ENCODE measurements around the gene ANAPC4. TPM values are rescaled to one million over a fixed set of nuclear protein-coding genes. Genes with fewer than 3 reads are reported as not detected.

ANAPC4 gene
- total and polyA plus RNA-seq, 2 of the 13 experiments (the other 11 are each of a cell fraction or from before 2014, with no cell fraction given): 14.5 to 30.2 TPM

GRCh38 chr4:25466966-25467697 lies 90.1 kb downstream of the ANAPC4 start (continued):
- TF ChIP-seq, protein P1, sequence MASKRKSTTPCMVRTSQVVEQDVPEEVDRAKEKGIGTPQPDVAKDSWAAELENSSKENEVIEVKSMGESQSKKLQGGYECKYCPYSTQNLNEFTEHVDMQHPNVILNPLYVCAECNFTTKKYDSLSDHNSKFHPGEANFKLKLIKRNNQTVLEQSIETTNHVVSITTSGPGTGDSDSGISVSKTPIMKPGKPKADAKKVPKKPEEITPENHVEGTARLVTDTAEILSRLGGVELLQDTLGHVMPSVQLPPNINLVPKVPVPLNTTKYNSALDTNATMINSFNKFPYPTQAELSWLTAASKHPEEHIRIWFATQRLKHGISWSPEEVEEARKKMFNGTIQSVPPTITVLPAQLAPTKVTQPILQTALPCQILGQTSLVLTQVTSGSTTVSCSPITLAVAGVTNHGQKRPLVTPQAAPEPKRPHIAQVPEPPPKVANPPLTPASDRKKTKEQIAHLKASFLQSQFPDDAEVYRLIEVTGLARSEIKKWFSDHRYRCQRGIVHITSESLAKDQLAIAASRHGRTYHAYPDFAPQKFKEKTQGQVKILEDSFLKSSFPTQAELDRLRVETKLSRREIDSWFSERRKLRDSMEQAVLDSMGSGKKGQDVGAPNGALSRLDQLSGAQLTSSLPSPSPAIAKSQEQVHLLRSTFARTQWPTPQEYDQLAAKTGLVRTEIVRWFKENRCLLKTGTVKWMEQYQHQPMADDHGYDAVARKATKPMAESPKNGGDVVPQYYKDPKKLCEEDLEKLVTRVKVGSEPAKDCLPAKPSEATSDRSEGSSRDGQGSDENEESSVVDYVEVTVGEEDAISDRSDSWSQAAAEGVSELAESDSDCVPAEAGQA (IDR thresholded peaks at IDR 0.05; ENCODE audit: low read depth): no peak
- TF ChIP-seq, protein P1 (CRISPR knock-in tag; IDR thresholded peaks at IDR 0.05; ENCODE audit: borderline replicate concordance): no peak
- TF ChIP-seq NR2F6 (IDR thresholded peaks at IDR 0.05) (no peak), NR2F6 (CRISPR knock-in tag; IDR thresholded peaks at IDR 0.05) (no peak), UBTF (CRISPR knock-in tag; IDR thresholded peaks at IDR 0.05) (no peak)
